Panc1 (cell line): ENCODE data around the gene KIAA0586. TPM values are rescaled to one million over a fixed set of nuclear protein-coding genes. Genes with fewer than 3 reads are reported as not detected.

Source experiments
- ATAC-seq: fragments of 200-7000 bp; cut with Tn5 transposase; 2 replicates; pipeline ENCODE4 v1.9.1; 2020; ENCODE audit warnings: mild to moderate bottlenecking, moderate library complexity
- BruUV-seq: library from RNA; stranded (reverse); fragments of 400-500 nt; replicated peaks from 2 replicates; lab custom pipeline; 2021; lab: Mats Ljungman, UMichigan
- CTCF ChIA-PET: fragments of 300-600 bp; sonication (Branson Sonifier 250); formaldehyde crosslinking; loops from one replicate; lab custom pipeline; 2022; ENCODE audit warnings: antibody characterized with exemption; lab: Charles Lee
- POLR2A ChIA-PET: fragments of 300-600 bp; sonication (Branson Sonifier 250); formaldehyde crosslinking; loops from one replicate; lab custom pipeline; 2022; ENCODE audit warnings: antibody characterized with exemption; lab: Charles Lee
- DNase-seq: peaks from one replicate; pipeline ENCODE4 v3.0.0-alpha.2; 2010; ENCODE audit warnings: low read depth, low spot score
- H3K27ac ChIP-seq: 2 replicates; pipeline ENCODE4 v1.5.1; 2011; ENCODE audit warnings: mild to moderate bottlenecking, low read length, inconsistent platforms
- H3K27me3 ChIP-seq: fragments of 200-500 bp; sonication (Bioruptor generic); 2 replicates; pipeline ENCODE4 v1.6.0; 2014; ENCODE audit warnings: low read length, inconsistent platforms; ENCODE audit not compliant: control insufficient read depth, insufficient read depth
- H3K36me3 ChIP-seq: fragments of 200-500 bp; sonication (Bioruptor generic); 2 replicates; pipeline ENCODE4 v1.5.1; 2014; ENCODE audit warnings: inconsistent platforms, mild to moderate bottlenecking, low read length, moderate library complexity; ENCODE audit not compliant: control insufficient read depth, insufficient read depth
- H3K4me1 ChIP-seq: 2 replicates; pipeline ENCODE4 v1.5.1; 2011; ENCODE audit warnings: inconsistent platforms, mild to moderate bottlenecking, low read length, moderate library complexity; ENCODE audit not compliant: control insufficient read depth, insufficient read depth
- H3K4me3 ChIP-seq, 2 experiments: 2 replicates each; pipeline ENCODE4 v1.5.1; 2011 to 2012; ENCODE audit warnings: low read depth in 2 of 2, low read length in 2 of 2, mild to moderate bottlenecking in 2 of 2, inconsistent platforms in 1 of 2, moderate library complexity in 1 of 2
- H3K9me3 ChIP-seq: fragments of 200-500 bp; sonication (Bioruptor generic); 2 replicates; pipeline ENCODE4 v1.5.1; 2014; ENCODE audit warnings: low read depth, mild to moderate bottlenecking, inconsistent platforms, low read length, moderate library complexity; ENCODE audit not compliant: control insufficient read depth, insufficient read depth
- CTCF ChIP-seq: fragments of 450-650 bp; IDR thresholded peaks from 2 replicates; pipeline ENCODE4 v1.5.1; 2017; ENCODE audit warnings: mild to moderate bottlenecking
- POLR2AphosphoS5 ChIP-seq: IDR thresholded peaks from 2 replicates; pipeline ENCODE4 v1.6.1; 2012; ENCODE audit warnings: mild to moderate bottlenecking, low read depth, low read length, moderate library complexity
- REST ChIP-seq, 2 experiments: IDR thresholded peaks; 2 replicates each; pipeline ENCODE4 v1.6.1; 2011 to 2012; ENCODE audit warnings: low read depth in 2 of 2, control low read depth in 1 of 2, low read length in 1 of 2, mild to moderate bottlenecking in 1 of 2, moderate library complexity in 1 of 2; ENCODE audit not compliant: insufficient read depth in 1 of 2
- SIN3A ChIP-seq: IDR thresholded peaks from 2 replicates; pipeline ENCODE4 v1.6.1; 2012; ENCODE audit warnings: low read depth, mild to moderate bottlenecking, low read length, moderate library complexity, borderline replicate concordance; ENCODE audit not compliant: insufficient read depth
- TCF7L2 ChIP-seq: IDR thresholded peaks from 2 replicates; pipeline ENCODE4 v1.6.1; 2011; ENCODE audit warnings: mild to moderate bottlenecking, low read depth, low read length, inconsistent platforms
- in situ Hi-C: cut with HindIII; loops from 2 replicates; pipeline ENCODE4 v1.10.0; 2016; ENCODE audit warnings: low sequenced_read_pairs, low pct_unique_long_range_greater_than_20kb
- intact Hi-C: fragments of 100-400 bp; cut with micrococcal nuclease; formaldehyde crosslinking; loops from one replicate; pipeline ENCODE4 v1.10.0; 2022; ENCODE audit not compliant: unreplicated experiment
- total RNA-seq: library from RNA; stranded (reverse); gene quantifications from one replicate; pipeline ENCODE4 v1.2.1, GENCODE V29; 2021; ENCODE audit not compliant: unreplicated experiment

Gene KIAA0586
- total RNA-seq, 1 experiment from 2014 or later, result 14.7 TPM

- Histone ChIP-seq H3K27ac (no peak overlapping the region), H3K4me3 (no peak overlapping the region), H3K4me1 (no peaks in the 10 kb centered on the region), H3K9me3 (no peaks in the 10 kb centered on the region), H3K36me3 (peaks cover 3% of the 10 kb centered on the region; the same call in 1 of the 2 replicates), H3K27me3 (no peaks in the 10 kb centered on the region)
- intact Hi-C loops, result no loop called here
- CTCF ChIA-PET, result no interaction called here
- POLR2A ChIA-PET, result no interaction called here
- in situ Hi-C loops, result no loop called here
- no peak for TF ChIP-seq REST (IDR thresholded peaks at IDR 0.05; ENCODE audit: insufficient read depth in 1 of 2, low read depth in 2 of 2, low read length in 1 of 2)
- TF ChIP-seq TCF7L2, result no peak
- DNase-seq, result no peak
- BruUV-seq, result no TSS peak
- no peak for ATAC-seq
Measured at GRCh38 chr14:58491593-58491992, 64.1 kb downstream of the KIAA0586 start.

GRCh38 chr14:58492044-58492443, 64.5 kb downstream of the KIAA0586 start:
- TF ChIP-seq SIN3A (no peak), POLR2AphosphoS5 (no peak), CTCF (no peak), REST (IDR thresholded peaks at IDR 0.05; ENCODE audit: insufficient read depth in 1 of 2, low read depth in 2 of 2, low read length in 1 of 2) (no peak), TCF7L2 (no peak)
- ATAC-seq (no peak), DNase-seq (no peak)
- Histone ChIP-seq H3K4me1 (no peaks in the 10 kb centered on the region), H3K4me3 (no peak overlapping the region), H3K9me3 (no peaks in the 10 kb centered on the region), H3K27me3 (no peaks in the 10 kb centered on the region), H3K36me3 (peaks cover 3% of the 10 kb centered on the region; the same call in 1 of the 2 replicates), H3K27ac (no peak overlapping the region)
- ChIA-PET CTCF (no interaction called here), POLR2A (no interaction called here)
- BruUV-seq, result no TSS peak
- in situ Hi-C loops (no loop called here), intact Hi-C loops (no loop called here)
